ENCODE measurements around the gene AATF. TPM values are rescaled to one million over a fixed set of nuclear protein-coding genes. Genes with fewer than 3 reads are reported as not detected.

The AATF gene
- total RNA-seq, 3 donors from 2014 or later = 159 to 191 (median 177) TPM

GRCh38 chr17:37051381-37051780 lies 102.6 kb downstream of the AATF start:
- DNase-seq (no peak), ATAC-seq (no peak)
- peaks cover 27% of the 10 kb centered on the region for H3K36me3 Mint-ChIP-seq (ENCODE audit: insufficient read depth)
- H3K27me3 Mint-ChIP-seq (ENCODE audit: low read depth) = no peaks in the 10 kb centered on the region
- H3K4me3 Mint-ChIP-seq = no peak overlapping the region
- no peaks in the 10 kb centered on the region for H3K9me3 Mint-ChIP-seq
- peaks cover 7% of the 10 kb centered on the region for H3K4me1 Mint-ChIP-seq (ENCODE audit: low read depth)

DNA sequence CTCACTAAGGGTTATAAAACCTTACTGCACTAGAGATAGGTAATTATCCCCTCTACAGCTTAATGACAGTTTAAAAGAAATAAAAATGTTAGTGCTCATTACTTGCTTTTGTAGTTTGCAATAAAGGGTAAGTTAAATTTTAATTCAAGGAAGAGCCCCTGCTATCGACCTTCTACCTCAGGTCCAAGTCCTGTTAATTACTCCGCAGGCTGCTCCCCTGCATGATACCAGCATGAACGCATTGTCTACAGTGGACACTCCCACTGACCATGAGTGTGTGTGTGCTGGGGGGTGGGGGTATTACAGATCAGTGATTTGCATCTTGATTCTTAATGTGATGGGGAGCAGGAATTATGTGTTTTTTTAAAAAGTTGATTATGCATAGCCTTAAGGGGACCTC lies 103.1 kb downstream of the AATF start:
- peaks cover 7% of the 10 kb centered on the region for H3K4me1 Mint-ChIP-seq (ENCODE audit: low read depth)
- DNase-seq (no peak), ATAC-seq (no peak)
- H3K9me3 Mint-ChIP-seq = no peaks in the 10 kb centered on the region
- H3K36me3 Mint-ChIP-seq (ENCODE audit: insufficient read depth) = peaks cover 31% of the 10 kb centered on the region
- no peaks in the 10 kb centered on the region for H3K27me3 Mint-ChIP-seq (ENCODE audit: low read depth)
- no peak overlapping the region for H3K4me3 Mint-ChIP-seq

GRCh38 chr17:37052450-37052849 lies 103.7 kb downstream of the AATF start:
- Mint-ChIP-seq H3K4me1 (ENCODE audit: low read depth) (peaks cover 6% of the 10 kb centered on the region), H3K27me3 (ENCODE audit: low read depth) (no peaks in the 10 kb centered on the region), H3K36me3 (ENCODE audit: insufficient read depth) (peaks cover 32% of the 10 kb centered on the region), H3K9me3 (no peaks in the 10 kb centered on the region), H3K4me3 (no peak overlapping the region)
- ATAC-seq (no peak), DNase-seq (no peak)

- DNase-seq (no peak), ATAC-seq (no peak)
- no peaks in the 10 kb centered on the region for H3K27me3 Mint-ChIP-seq (ENCODE audit: low read depth)
- H3K9me3 Mint-ChIP-seq = no peaks in the 10 kb centered on the region
- no peaks in the 10 kb centered on the region for H3K4me1 Mint-ChIP-seq (ENCODE audit: low read depth)
- no peak overlapping the region for H3K4me3 Mint-ChIP-seq
- peaks cover 31% of the 10 kb centered on the region for H3K36me3 Mint-ChIP-seq (ENCODE audit: insufficient read depth)
These were observed 106.1 kb downstream of the AATF start for GRCh38 chr17:37054894-37055293.

GRCh38 chr17:37056622-37057021 lies 107.9 kb downstream of the AATF start:
- Mint-ChIP-seq H3K4me1 (ENCODE audit: low read depth) (no peaks in the 10 kb centered on the region), H3K9me3 (no peaks in the 10 kb centered on the region), H3K27me3 (ENCODE audit: low read depth) (no peaks in the 10 kb centered on the region), H3K4me3 (no peak overlapping the region), H3K36me3 (ENCODE audit: insufficient read depth) (peaks cover 31% of the 10 kb centered on the region)
- no peak for DNase-seq
- no peak for ATAC-seq

- H3K4me1 Mint-ChIP-seq (ENCODE audit: low read depth) = no peaks in the 10 kb centered on the region
- H3K4me3 Mint-ChIP-seq = no peak overlapping the region
- H3K9me3 Mint-ChIP-seq = no peaks in the 10 kb centered on the region
These were observed 110.7 kb downstream of the AATF start for GRCh38 chr17:37059493-37059892.

GRCh38 chr17:37060094-37060493 lies 111.3 kb downstream of the AATF start:
- Mint-ChIP-seq H3K9me3 (no peaks in the 10 kb centered on the region), H3K4me1 (ENCODE audit: low read depth) (no peaks in the 10 kb centered on the region), H3K27me3 (ENCODE audit: low read depth) (no peaks in the 10 kb centered on the region), H3K36me3 (ENCODE audit: insufficient read depth) (peaks cover 17% of the 10 kb centered on the region), H3K4me3 (no peak overlapping the region)
- no peak for ATAC-seq
- no peak for DNase-seq

More at GRCh38 chr17:37059493-37059892, 110.7 kb downstream of the AATF start:
- DNase-seq = no peak
- no peak for ATAC-seq
- Mint-ChIP-seq H3K36me3 (ENCODE audit: insufficient read depth) (peaks cover 21% of the 10 kb centered on the region), H3K27me3 (ENCODE audit: low read depth) (no peaks in the 10 kb centered on the region)

GRCh38 chr17:37060928-37061327 lies 112.2 kb downstream of the AATF start:
- ATAC-seq (no peak), DNase-seq (no peak)
- H3K4me3 Mint-ChIP-seq = no peak overlapping the region
- H3K36me3 Mint-ChIP-seq (ENCODE audit: insufficient read depth) = peaks cover 13% of the 10 kb centered on the region
- H3K27me3 Mint-ChIP-seq (ENCODE audit: low read depth) = no peaks in the 10 kb centered on the region
- H3K4me1 Mint-ChIP-seq (ENCODE audit: low read depth) = no peaks in the 10 kb centered on the region
- no peaks in the 10 kb centered on the region for H3K9me3 Mint-ChIP-seq

GRCh38 chr17:37062021-37062420 lies 113.3 kb downstream of the AATF start:
- Mint-ChIP-seq H3K4me1 (ENCODE audit: low read depth) (no peaks in the 10 kb centered on the region), H3K4me3 (no peak overlapping the region), H3K36me3 (ENCODE audit: insufficient read depth) (peaks cover 4% of the 10 kb centered on the region), H3K27me3 (ENCODE audit: low read depth) (peaks cover 5% of the 10 kb centered on the region), H3K9me3 (no peaks in the 10 kb centered on the region)
- ATAC-seq (no peak), DNase-seq (no peak)

GRCh38 chr17:37064206-37064605 lies 115.5 kb downstream of the AATF start:
- no peaks in the 10 kb centered on the region for H3K9me3 Mint-ChIP-seq
- H3K4me3 Mint-ChIP-seq = no peak overlapping the region
- no peaks in the 10 kb centered on the region for H3K4me1 Mint-ChIP-seq (ENCODE audit: low read depth)
- peaks cover 7% of the 10 kb centered on the region for H3K27me3 Mint-ChIP-seq (ENCODE audit: low read depth)
- ATAC-seq = no peak
- DNase-seq = no peak
- H3K36me3 Mint-ChIP-seq (ENCODE audit: insufficient read depth) = no peaks in the 10 kb centered on the region

DNA sequence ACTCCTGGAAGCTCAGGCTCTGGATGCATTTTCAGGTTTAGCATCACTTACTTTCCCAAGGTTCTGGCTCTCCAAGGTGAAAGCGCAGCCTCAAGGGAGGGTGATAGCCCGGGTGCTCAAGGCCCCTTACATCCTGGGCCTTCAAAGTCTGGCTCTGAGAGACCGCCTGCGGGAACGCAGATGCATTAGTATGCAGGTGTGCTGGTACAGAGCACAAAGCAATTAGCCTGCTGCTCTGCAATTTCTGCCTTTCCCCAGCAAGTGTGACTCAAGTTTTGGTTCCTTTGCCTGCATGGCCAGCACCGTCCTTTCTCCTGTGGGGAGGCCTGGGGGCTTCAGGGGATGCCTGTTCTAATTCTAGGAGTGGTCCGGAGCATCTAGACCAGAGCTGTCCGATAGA lies 116.2 kb downstream of the AATF start:
- H3K4me3 Mint-ChIP-seq = no peak overlapping the region
- ATAC-seq (no peak), DNase-seq (no peak)
- H3K4me1 Mint-ChIP-seq (ENCODE audit: low read depth) = no peaks in the 10 kb centered on the region
- H3K36me3 Mint-ChIP-seq (ENCODE audit: insufficient read depth) = no peaks in the 10 kb centered on the region
- H3K27me3 Mint-ChIP-seq (ENCODE audit: low read depth) = peaks cover 7% of the 10 kb centered on the region
- no peaks in the 10 kb centered on the region for H3K9me3 Mint-ChIP-seq

DNA sequence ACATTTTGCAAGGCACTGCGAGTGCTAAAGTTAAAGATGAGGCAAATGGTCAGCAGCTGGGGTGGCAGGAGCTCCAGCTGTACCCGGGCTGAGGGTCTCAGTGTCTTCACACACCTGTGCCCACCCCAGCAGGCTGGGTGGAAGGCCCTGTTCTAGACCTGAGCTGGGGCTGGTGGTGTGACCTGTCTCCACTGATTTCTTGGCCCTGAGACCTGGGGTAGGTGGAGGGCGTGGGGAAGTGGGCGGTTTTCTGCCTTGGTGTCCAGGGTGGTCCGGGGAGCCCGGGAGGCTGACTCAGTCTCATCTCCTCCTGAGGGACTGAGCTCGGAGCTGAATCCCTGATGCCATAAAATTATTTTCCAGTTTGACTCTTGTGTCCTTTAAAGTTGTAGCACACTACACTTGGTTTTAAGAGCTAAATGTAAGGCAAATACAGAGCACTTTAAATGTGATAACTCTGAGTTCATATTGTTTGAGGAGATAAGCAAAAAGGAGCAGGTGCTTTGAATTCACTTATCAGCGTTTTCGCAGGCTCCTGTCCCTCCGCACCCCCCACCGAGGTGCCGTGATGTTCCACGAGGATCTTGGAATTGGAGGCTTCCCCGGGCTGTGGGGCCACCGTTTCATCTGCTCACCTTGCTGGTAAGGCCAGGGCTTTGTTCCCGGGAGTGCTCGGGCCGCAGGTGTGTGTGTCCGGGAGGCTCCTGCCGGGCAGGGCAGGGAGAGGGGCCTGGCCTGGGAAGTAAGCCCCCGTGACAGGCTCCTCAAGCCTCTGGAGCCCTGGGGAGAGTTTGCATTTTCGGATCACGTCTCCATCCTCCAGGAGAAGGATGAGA lies 117.0 kb downstream of the AATF start:
- ATAC-seq (no peak), DNase-seq (no peak)
- no peaks in the 10 kb centered on the region for H3K9me3 Mint-ChIP-seq
- H3K27me3 Mint-ChIP-seq (ENCODE audit: low read depth) = peaks cover 7% of the 10 kb centered on the region
- no peak overlapping the region for H3K4me3 Mint-ChIP-seq
- no peaks in the 10 kb centered on the region for H3K4me1 Mint-ChIP-seq (ENCODE audit: low read depth)
- H3K36me3 Mint-ChIP-seq (ENCODE audit: insufficient read depth) = no peaks in the 10 kb centered on the region

DNA sequence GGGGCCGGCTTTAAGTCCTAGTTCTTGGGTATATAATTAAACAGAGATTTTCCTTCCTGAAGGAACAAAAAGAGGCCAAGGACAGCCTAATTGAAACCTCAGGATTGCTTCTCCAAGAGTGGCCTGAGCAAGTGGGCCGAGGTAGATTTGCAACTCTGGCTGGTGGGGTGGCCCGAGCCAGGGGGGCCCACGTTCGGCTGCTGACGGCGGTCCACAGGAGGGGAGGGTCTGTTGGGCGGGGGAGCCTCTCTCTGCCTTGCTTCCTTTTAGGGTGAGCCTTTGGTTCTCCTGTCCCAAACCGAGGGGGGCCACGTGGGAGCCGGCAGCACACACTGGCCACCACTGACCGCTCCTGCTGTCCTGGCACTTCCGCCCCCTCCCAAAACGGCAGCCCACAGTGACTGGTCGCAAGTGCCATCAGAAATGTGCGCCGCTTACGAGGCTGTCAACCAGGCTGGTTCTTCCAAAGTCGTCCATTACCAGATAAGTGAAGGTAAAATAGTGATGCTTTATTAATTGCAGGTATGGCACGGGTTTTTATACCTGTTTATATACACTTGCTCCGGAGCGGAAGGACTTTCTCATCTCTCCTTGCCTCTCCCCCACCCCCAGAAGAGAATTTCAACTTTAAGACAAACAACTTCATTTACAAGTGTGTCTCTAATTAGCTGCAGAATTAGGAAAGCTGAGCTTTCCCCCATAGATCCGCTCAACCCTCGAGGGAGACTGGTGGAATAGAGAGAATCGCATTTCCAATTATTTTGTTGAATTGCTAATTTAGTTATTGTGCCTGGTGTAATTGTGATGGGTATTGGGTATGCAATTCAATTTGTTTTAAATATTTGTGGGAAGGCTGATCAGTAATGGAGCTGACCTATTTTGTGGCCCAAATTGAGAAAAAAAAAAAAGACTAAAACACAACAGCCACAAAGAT lies 117.8 kb downstream of the AATF start:
- Mint-ChIP-seq H3K27me3 (ENCODE audit: low read depth) (peaks cover 7% of the 10 kb centered on the region), H3K36me3 (ENCODE audit: insufficient read depth) (no peaks in the 10 kb centered on the region), H3K9me3 (no peaks in the 10 kb centered on the region), H3K4me1 (ENCODE audit: low read depth) (no peaks in the 10 kb centered on the region), H3K4me3 (no peak overlapping the region)
- ATAC-seq (no peak), DNase-seq (no peak)

DNA sequence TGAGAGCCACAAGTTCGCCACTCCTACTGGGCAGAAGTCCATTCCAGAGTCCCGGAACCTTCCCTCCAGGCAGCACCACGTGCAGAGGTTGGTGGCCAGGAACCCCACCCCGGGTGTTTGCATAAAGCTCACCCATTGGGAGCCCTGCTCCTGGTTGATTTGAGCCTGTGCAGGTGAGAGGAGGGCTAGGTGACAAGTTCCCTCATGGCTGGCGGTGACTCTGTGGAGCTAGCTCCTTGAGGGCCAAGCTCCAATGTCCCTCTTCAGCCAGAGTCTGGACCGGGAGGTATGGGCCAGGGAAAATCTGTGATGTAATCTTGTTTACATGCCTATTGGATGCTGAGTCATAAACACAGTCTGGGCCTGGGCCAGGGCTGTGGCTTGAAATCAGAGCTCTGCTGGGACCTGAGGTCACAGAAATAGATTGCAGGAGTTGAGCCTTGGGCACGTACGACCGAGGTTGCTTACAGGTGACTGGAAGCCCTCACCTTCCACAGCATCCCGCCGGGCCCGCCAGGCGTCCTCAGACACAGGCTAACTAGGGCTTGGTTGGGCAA lies 118.9 kb downstream of the AATF start:
- no peak for DNase-seq
- H3K4me3 Mint-ChIP-seq = no peak overlapping the region
- ATAC-seq = no peak
- peaks cover 7% of the 10 kb centered on the region for H3K27me3 Mint-ChIP-seq (ENCODE audit: low read depth)
- H3K36me3 Mint-ChIP-seq (ENCODE audit: insufficient read depth) = no peaks in the 10 kb centered on the region
- no peaks in the 10 kb centered on the region for H3K9me3 Mint-ChIP-seq
- H3K4me1 Mint-ChIP-seq (ENCODE audit: low read depth) = no peaks in the 10 kb centered on the region

Measured in activated T-cell treated with anti-CD3 and anti-CD28 coated beads, Interleukin-2, amount 50 U/mL, for 4 hours (primary cell).